CD1c-positive myeloid dendritic cell (primary cell): ENCODE data around the gene LCN15.
A peak's percentile ranks its signal among the peaks of the same experiment; 100 is the strongest.
"Not testable (repeated sequence)": the region's sequence is repeated elsewhere in the genome, so short reads cannot be mapped to it uniquely, and the experiment has no call there.

Source experiments
- DNase-seq: peaks from one replicate; pipeline ENCODE4 v3.0.0-alpha.2; 2016; ENCODE audit errors: extremely low spot score

Gene LCN15

GRCh38 chr9:136755302-136756133 lies 8.8 kb downstream of the LCN15 start:
- DNase-seq = not testable (repeated sequence)

- no peak for DNase-seq
Observed at GRCh38 chr9:136754626-136755301, 9.6 kb downstream of the LCN15 start.

- no peak for DNase-seq
Observed at GRCh38 chr9:136754059-136754572, 10.2 kb downstream of the LCN15 start.

GRCh38 chr9:136753371-136754058 lies 10.8 kb downstream of the LCN15 start:
- DNase-seq = no peak

- DNase-seq = no peak
Observed at GRCh38 chr9:136751814-136752213, 12.5 kb downstream of the LCN15 start.

- no peak for DNase-seq
Observed at GRCh38 chr9:136751244-136751643, 13.1 kb downstream of the LCN15 start.

GRCh38 chr9:136750526-136750925 lies 13.8 kb downstream of the LCN15 start:
- DNase-seq = no peak

- no peak for DNase-seq
Observed at GRCh38 chr9:136748666-136749611, 15.4 kb downstream of the LCN15 start.

GRCh38 chr9:136748201-136748600 lies 16.1 kb downstream of the LCN15 start, which contains the start of gene LCN6:
LCN6 (minus strand) TSS chr9:136748525; CDS start chr9:136748483, 42 bp downstream.
- DNase-seq = no peak

- no peak for DNase-seq
Observed at GRCh38 chr9:136747161-136748060, 16.9 kb downstream of the LCN15 start.

- DNase-seq = no peak
Observed at GRCh38 chr9:136746621-136747020, 17.7 kb downstream of the LCN15 start.

- DNase-seq = no peak
Observed at GRCh38 chr9:136746155-136746490, 18.2 kb downstream of the LCN15 start.

- no peak for DNase-seq
Observed at GRCh38 chr9:136745389-136746154, 18.7 kb downstream of the LCN15 start.

GRCh38 chr9:136744773-136745172 lies 19.5 kb downstream of the LCN15 start:
- DNase-seq = no peak

GRCh38 chr9:136743639-136744211 lies 20.6 kb downstream of the LCN15 start:
- no peak for DNase-seq

GRCh38 chr9:136742591-136743391 lies 21.5 kb downstream of the LCN15 start, which contains the start of gene LCN10:
LCN10 (minus strand) TSS chr9:136742940; CDS start chr9:136742903, 37 bp downstream.
- no peak for DNase-seq

GRCh38 chr9:136741883-136742571 lies 22.3 kb downstream of the LCN15 start:
- DNase-seq = peak; percentile 38
